GM20000 (cell line): ENCODE measurements around the gene ANKUB1.

ENCODE experiments used
- DNase-seq: peaks from one replicate; pipeline ENCODE4 v3.0.0; 2012; ENCODE audit warnings: low spot score
- TF ChIP-seq, protein P1 (sequence below): IDR thresholded peaks from 2 replicates; pipeline ENCODE4 v1.5.1; 2012; ENCODE audit warnings: mild to moderate bottlenecking, control low read depth; ENCODE audit errors: extremely low read depth, missing control alignments

The ANKUB1 gene

DNA sequence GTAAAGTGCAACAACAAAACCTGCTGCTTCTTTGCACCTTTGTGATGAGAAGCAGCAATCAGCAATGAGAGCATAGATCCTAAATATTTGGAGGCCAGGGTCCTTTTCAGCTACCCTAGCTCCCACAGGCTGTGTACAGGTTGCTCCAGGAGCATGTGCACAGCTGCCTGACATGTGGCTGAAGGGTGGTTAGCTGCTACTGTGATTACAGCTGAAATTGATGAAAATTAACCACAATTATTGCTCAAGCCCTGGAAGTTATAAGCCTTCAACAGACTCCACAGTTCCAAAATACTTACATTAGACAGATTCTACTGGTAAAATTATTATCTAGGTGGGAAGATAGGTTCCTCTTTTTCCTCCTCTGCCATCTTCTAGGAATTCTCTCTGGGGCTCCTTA, 68.6 kb downstream of the ANKUB1 start:
- DNase-seq = no peak
- TF ChIP-seq, protein P1, sequence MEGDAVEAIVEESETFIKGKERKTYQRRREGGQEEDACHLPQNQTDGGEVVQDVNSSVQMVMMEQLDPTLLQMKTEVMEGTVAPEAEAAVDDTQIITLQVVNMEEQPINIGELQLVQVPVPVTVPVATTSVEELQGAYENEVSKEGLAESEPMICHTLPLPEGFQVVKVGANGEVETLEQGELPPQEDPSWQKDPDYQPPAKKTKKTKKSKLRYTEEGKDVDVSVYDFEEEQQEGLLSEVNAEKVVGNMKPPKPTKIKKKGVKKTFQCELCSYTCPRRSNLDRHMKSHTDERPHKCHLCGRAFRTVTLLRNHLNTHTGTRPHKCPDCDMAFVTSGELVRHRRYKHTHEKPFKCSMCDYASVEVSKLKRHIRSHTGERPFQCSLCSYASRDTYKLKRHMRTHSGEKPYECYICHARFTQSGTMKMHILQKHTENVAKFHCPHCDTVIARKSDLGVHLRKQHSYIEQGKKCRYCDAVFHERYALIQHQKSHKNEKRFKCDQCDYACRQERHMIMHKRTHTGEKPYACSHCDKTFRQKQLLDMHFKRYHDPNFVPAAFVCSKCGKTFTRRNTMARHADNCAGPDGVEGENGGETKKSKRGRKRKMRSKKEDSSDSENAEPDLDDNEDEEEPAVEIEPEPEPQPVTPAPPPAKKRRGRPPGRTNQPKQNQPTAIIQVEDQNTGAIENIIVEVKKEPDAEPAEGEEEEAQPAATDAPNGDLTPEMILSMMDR = no peak

DNA sequence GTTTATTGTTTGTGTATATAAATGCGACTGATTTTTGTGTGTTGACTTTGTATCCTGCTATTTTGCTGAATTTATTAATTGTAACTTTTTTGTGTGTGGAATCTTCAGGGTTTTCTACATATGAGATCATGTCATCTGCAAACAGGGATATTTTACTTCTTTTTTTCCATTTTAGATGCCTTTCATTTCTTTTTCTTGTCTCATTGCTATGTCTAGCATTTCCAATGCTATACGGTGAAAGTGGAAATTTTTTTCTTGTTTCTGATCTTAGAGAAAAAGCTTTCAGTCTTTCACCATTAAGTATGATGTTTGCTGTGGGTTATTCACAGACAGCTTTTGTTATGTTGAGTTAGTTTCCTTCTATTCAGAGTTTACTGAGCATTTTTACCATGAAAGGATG, 71.4 kb downstream of the ANKUB1 start:
- TF ChIP-seq, protein P1 = no peak
- no peak for DNase-seq

DNA sequence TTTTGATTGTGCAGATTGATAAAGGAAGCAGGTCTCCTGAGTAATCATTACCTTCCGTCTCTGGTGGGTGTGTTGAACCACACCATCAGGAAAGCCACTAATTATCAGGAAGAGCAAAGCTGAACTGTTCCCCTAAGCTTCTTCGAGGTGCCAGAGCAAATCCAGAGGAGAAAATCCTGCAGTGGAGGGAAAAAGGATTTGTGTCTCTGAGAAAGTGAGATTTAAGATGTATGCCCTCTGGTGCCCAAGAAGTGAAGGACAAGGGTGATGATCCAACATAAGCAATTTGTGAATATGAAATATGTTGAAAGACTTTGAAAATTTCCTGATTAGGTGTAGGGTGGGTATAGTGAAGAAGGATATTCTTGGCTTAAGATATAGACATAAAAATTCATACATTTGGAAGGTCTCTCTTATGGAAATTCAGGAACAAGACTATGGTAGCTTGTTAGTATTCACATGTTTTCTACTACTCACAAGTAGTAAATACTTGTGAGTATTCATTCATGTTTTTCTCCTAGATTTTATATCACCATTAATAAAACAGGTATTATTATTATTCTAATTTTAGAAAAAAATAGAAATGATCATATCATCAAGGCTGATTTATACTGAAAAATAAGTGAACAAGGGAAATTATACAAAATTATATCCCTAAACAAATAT, 74.8 kb downstream of the ANKUB1 start:
- TF ChIP-seq, protein P1 = peak; percentile 21
- DNase-seq = peak; percentile 70

DNA sequence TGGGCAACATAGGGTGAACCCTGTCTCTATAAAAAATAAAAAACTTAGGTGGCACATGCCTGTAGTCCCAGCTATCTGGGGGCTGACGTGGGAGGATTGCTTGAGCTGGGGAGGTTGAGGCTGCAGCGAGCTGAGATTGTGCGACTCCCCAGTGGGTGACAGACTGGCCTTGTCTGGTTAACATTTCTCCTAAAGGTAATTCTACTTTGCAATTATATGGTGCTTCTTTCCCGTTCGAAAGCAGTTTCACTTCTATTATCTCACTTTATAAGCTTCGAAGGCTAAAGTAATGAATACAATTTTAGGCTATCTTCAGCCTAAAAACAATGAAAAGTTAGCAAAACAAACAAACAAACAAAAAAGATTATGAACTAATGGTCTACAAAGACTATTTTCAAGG, 75.4 kb downstream of the ANKUB1 start:
- DNase-seq = no peak
- TF ChIP-seq, protein P1 = no peak

DNA sequence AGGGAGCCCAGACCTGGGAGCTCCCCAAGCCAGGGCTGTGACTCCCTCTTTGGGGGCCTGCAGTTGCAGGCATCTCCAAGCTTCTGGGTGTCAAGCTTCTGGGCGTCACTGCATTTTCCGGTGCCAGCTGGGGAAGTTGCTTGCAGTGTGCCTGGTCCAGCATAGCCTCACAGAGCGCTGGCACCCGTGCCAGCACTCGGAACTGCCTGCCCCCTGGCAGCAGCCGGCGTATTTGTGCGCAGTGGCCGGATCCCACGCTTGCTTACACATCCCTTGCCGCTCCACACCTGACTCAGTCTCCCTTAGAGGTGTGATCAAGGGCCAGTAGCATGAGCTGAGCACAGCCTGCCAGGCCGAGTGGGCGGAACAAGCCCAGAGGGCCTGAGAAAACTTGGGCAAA, 77.1 kb downstream of the ANKUB1 start:
- no peak for DNase-seq
- TF ChIP-seq, protein P1 = no peak

DNA sequence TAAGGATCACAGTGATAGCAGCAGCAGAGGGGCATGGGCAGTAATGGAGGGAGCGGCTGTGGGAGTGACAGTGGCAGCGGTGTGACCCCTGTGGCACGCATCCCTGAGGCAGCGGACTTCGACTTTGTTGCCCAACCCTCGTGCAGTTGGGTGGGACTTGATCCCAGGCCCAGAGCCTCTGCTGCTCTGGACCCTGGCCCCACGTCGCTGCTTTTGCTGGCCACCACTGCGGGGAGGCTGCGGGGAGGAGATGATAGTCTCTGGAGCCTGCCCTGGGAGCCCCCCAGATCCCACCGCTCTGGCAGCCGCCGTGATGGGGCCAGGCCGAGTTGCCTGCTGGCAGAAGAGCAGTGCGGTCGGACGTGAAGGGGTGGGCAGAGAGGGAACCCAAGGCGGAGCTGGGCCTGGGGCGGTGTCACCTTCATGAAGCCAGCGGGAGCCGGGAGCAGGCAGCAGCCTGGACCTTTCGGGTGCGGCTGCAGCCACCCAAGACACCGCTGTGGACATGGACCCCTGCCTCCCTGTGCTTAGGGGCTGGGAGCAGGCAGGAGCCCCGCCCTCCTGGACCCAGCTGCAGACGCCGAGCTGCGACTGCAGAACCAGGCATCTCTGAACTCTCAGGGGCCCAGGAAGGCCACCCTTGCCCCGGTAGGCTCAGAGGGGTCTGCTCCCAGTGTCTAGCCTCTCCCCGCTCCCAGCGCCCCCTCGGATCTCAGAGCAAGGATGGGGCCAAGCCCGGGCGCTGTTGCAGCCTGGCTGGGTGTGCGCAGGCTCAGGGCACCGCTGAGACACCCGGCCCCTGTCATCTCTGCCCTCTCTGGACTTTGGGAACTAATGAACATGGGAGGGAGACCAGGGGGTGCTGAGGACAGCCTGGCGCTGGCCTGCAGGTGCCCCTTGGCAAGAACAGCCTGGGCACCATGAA, 78.4 kb downstream of the ANKUB1 start:
- TF ChIP-seq, protein P1 = no peak
- DNase-seq = no peak
